ENCODE measurements around the gene MAN1A1.

DNA sequence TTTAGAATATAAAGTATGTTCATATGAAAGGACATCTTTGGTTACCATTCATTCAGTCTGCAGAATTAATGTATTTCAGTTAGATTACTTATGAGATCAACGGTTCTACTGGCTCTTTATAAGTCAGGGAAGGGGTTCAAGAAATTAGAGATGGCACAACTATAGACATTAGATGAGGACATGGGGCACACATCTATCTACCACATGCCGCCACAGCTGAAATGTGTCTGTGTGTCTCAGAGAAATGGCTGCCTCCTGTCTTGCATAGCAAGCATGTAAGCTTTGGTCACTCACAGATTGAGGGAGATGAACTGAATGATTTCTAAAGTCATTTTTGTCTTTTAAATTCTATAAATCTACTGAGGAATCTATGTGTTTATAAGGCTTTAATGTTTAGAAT, 142.2 kb downstream of the MAN1A1 start:
- TF ChIP-seq, protein P1, sequence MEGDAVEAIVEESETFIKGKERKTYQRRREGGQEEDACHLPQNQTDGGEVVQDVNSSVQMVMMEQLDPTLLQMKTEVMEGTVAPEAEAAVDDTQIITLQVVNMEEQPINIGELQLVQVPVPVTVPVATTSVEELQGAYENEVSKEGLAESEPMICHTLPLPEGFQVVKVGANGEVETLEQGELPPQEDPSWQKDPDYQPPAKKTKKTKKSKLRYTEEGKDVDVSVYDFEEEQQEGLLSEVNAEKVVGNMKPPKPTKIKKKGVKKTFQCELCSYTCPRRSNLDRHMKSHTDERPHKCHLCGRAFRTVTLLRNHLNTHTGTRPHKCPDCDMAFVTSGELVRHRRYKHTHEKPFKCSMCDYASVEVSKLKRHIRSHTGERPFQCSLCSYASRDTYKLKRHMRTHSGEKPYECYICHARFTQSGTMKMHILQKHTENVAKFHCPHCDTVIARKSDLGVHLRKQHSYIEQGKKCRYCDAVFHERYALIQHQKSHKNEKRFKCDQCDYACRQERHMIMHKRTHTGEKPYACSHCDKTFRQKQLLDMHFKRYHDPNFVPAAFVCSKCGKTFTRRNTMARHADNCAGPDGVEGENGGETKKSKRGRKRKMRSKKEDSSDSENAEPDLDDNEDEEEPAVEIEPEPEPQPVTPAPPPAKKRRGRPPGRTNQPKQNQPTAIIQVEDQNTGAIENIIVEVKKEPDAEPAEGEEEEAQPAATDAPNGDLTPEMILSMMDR (IDR thresholded peaks at IDR 0.05) = no peak
- no peak for TF ChIP-seq POLR2A (IDR thresholded peaks at IDR 0.05)

Measured in body of pancreas (tissue), 4 donors.